ENCODE results near the gene NPLOC4. TPM values are rescaled to one million over a fixed set of nuclear protein-coding genes. Genes with fewer than 3 reads are reported as not detected.
A peak's percentile ranks its signal among the peaks of the same experiment; 100 is the strongest.
"Not testable (repeated sequence)": the region's sequence is repeated elsewhere in the genome, so short reads cannot be mapped to it uniquely, and the experiment has no call there.

Gene NPLOC4
- total RNA-seq, 3 donors from 2014 or later, result 78.4 to 89.5 (median 78.6) TPM

DNA sequence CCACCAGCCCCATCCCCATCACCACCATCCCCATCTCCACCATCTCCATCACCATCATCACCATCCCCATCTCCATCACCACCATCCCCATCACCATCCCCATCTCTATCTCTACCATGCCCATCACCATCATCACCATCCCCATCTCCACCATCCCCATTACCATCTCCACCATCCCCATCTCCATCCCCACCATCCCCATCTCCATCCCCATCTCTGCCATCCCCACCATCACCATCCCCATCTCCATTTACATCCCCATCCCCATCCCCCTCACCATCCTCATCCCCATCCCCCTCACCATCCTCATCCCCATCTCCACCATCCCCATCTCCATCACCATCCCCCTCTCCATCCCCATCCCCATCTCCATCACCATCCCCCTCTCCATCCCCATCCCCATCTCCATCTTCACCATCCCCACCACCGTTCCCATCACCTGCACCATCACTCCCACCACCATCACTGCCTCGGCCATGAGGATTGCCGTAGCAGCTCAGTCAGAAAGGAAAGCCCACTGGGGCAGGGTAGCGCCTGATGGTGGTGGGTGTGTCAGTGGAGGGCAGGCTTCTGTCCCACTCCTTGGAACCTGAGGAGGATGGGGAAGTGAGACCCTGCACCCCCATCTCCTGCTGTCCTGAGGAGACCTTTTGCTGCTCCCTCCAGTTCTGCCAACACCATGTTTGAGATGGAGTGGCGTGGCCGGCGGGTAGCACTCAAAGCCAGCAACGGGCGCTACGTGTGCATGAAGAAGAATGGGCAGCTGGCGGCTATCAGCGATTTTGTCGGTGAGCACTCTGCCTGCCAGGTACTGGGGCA is 101.2 kb downstream of the NPLOC4 start:
- Histone ChIP-seq H3K4me1 (ENCODE audit: low read depth) (peaks cover 13% of the 10 kb centered on the region), H3K4me3 (no peak overlapping the region), H3K36me3 (ENCODE audit: low read depth) (no peaks in the 10 kb centered on the region), H3K9me3 (no peaks in the 10 kb centered on the region)
- no peak for ATAC-seq
- TF ChIP-seq, protein P1, sequence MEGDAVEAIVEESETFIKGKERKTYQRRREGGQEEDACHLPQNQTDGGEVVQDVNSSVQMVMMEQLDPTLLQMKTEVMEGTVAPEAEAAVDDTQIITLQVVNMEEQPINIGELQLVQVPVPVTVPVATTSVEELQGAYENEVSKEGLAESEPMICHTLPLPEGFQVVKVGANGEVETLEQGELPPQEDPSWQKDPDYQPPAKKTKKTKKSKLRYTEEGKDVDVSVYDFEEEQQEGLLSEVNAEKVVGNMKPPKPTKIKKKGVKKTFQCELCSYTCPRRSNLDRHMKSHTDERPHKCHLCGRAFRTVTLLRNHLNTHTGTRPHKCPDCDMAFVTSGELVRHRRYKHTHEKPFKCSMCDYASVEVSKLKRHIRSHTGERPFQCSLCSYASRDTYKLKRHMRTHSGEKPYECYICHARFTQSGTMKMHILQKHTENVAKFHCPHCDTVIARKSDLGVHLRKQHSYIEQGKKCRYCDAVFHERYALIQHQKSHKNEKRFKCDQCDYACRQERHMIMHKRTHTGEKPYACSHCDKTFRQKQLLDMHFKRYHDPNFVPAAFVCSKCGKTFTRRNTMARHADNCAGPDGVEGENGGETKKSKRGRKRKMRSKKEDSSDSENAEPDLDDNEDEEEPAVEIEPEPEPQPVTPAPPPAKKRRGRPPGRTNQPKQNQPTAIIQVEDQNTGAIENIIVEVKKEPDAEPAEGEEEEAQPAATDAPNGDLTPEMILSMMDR (IDR thresholded peaks at IDR 0.05), result no peak
- intact Hi-C loops (cut with DNase I, micrococcal nuclease), result no loop called here
- DNase-seq, result no peak

DNA sequence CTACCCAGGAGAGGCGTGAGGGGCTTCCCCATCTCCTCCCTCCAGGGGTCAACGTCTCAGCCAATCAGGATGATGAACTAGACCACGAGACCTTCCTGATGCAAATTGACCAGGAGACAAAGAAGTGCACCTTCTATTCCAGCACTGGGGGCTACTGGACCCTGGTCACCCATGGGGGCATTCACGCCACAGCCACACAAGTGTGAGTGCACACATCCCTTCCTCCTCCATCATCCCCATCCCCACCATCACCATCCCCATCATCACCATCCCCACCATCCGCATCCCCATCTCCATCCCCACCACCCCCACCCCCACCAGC is 101.9 kb downstream of the NPLOC4 start:
- TF ChIP-seq, protein P1 (IDR thresholded peaks at IDR 0.05), result no peak
- ATAC-seq (no peak), DNase-seq (no peak)
- H3K4me1 ChIP-seq (ENCODE audit: low read depth), result peaks cover 13% of the 10 kb centered on the region
- intact Hi-C loops (cut with DNase I, micrococcal nuclease), result no loop called here
- H3K4me3 ChIP-seq, result no peak overlapping the region
- no peaks in the 10 kb centered on the region for H3K9me3 ChIP-seq
- no peaks in the 10 kb centered on the region for H3K36me3 ChIP-seq (ENCODE audit: low read depth)

DNA sequence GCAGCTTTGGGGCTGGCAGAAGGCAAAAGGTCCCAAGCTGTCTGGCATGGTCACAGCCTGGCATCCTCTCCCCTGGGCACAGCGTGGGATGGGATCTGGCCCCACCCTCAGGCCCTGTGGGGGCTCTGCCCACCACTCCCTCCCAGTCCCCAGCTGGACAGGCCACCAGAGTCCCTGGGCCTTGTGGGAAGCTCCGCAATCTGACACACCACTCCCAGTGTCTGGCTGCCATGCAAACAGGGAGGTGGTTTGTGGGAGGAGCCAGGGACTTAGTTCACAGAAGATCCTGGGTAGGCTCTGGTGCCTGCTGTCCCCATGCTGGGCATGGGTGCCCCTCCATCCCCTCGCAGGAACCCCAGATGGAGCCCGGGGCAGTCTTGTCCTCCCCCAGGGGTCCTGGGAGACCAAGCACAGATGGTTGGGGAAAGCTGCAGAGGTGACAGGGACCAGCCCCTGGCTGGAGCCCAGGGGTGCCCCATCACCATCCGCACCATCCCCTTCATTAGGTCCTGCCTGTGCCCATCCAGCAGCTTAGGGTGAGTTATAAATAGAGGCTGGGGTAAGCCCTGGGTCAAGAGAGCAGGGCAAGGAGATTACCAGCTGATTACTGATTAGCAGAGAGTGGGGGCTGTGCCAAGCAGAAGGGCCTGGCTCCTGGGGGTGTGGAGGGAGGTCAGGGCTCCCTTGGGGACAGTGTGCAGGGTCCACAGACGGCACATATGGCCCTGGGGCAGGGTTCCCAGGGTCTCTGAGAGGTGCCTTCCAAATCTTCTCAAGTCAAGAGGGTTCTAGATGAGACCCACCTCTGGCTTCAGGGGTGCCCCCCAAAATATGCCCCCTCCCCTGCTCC is 102.5 kb downstream of the NPLOC4 start:
- intact Hi-C loops (cut with DNase I, micrococcal nuclease), result no loop called here
- no peak overlapping the region for H3K4me3 ChIP-seq
- TF ChIP-seq, protein P1 (IDR thresholded peaks at IDR 0.05), result no peak
- DNase-seq, result peak in 1 of 3 donors; percentile 21
- no peaks in the 10 kb centered on the region for H3K36me3 ChIP-seq (ENCODE audit: low read depth)
- H3K4me1 ChIP-seq (ENCODE audit: low read depth), result peaks cover 13% of the 10 kb centered on the region
- no peak for ATAC-seq
- no peaks in the 10 kb centered on the region for H3K9me3 ChIP-seq

DNA sequence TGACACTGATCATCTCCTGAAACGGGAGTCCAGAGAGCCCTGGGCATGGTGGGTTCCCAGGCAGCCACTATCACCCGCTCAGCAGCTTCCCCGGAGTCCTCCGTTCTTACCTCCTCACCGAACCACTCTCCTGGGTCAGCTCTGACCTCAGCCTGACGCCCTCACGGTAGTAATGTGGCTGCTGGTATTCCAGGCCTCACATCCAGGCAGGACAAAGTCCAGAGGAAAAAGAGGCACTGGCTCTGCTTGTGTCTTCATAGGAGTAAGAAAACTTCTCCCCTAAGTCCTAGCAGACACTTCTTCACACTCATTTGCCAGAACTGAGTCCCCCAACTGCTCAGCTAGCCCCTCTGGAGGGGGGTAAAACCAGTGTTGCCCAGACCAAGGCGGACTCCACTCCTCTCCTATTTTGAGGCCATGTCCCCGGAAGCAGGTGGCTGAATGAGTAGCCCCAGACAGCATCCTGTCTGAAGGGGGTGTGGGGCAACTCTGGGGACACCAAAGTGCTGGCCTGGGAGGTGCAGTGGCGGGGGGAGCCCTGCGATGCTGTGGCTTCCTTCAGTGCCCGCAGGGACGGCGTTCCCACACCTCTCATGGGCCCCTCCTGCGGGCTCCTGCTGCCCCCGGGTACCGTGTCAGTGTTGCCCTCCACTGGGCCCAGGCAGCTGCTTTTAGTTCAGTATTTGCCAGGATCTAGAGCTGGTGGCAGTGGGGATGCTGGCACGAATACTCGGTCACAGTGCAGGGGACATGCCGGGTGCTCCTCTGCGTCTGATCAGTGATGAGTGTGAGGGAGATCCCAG is 103.4 kb downstream of the NPLOC4 start:
- H3K4me1 ChIP-seq (ENCODE audit: low read depth), result peaks cover 16% of the 10 kb centered on the region
- ATAC-seq (no peak), DNase-seq (no peak)
- H3K36me3 ChIP-seq (ENCODE audit: low read depth), result no peaks in the 10 kb centered on the region
- TF ChIP-seq, protein P1 (IDR thresholded peaks at IDR 0.05), result no peak
- no peak overlapping the region for H3K4me3 ChIP-seq
- intact Hi-C loops (cut with DNase I, micrococcal nuclease), result no loop called here
- H3K9me3 ChIP-seq, result no peaks in the 10 kb centered on the region

DNA sequence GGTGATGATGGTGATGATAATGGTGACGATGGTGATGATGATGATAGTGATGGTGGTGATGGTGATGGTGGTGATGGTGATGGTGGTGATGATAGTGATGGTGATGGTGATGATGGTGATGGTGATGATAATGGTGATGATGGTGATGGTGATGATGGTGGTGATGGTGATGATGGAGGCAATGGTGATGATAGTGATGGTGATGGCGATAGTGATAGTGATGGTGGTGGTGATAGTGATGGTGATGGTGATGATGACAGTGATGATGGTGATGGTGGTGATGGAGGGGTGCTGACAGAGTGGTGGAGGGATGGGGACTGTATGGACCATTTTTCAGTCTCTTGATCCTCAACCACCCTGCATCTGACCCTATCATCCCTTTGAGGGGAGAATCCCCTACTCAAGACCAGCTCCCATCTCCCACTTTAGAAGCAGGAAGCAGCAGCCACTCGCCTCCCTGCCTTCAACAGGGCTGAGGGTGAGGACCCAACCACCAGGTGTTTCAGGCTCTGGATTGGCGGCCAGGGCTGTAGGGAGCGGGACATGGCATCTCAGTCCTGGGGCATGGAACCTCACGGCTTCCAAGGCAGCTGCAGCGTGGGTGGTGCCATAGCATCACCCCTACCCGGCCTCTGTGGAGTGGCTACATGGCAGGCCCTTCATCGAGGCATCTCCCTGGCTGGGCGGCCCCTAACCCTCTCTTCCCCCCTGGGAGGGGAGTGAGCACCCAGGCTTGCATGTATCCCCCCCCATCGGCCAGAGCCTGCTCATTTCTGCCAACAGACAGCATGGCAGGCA is 104.2 kb downstream of the NPLOC4 start:
- no peak for DNase-seq
- no peak overlapping the region for H3K4me3 ChIP-seq
- TF ChIP-seq, protein P1 (IDR thresholded peaks at IDR 0.05), result no peak
- H3K4me1 ChIP-seq (ENCODE audit: low read depth), result peaks cover 23% of the 10 kb centered on the region
- intact Hi-C loops (cut with DNase I, micrococcal nuclease), result no loop called here
- no peaks in the 10 kb centered on the region for H3K9me3 ChIP-seq
- H3K36me3 ChIP-seq (ENCODE audit: low read depth), result no peaks in the 10 kb centered on the region
- ATAC-seq, result no peak

DNA sequence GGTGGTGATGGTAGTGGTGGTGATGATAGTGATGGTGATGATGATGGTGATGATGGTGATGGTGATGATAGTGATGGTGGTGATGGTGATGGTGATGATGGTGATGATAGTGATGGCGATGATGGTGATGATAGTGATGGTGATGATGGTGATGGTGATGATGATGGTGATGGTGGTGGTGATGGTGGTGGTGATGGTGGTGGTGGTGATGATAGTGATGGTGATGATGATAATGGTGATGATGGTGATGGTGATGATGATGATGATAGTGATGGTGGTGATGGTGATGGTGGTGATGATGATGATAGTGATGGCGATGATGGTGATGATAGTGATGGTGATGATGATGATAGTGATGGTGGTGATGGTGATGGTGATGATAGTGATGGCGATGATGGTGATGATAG is 104.9 kb downstream of the NPLOC4 start:
- ATAC-seq; H3K4me3 ChIP-seq; H3K36me3 ChIP-seq (ENCODE audit: low read depth); H3K9me3 ChIP-seq; intact Hi-C loops (cut with DNase I, micrococcal nuclease); DNase-seq: not testable (repeated sequence)
- peaks cover 18% of the 10 kb centered on the region for H3K4me1 ChIP-seq (ENCODE audit: low read depth)

DNA sequence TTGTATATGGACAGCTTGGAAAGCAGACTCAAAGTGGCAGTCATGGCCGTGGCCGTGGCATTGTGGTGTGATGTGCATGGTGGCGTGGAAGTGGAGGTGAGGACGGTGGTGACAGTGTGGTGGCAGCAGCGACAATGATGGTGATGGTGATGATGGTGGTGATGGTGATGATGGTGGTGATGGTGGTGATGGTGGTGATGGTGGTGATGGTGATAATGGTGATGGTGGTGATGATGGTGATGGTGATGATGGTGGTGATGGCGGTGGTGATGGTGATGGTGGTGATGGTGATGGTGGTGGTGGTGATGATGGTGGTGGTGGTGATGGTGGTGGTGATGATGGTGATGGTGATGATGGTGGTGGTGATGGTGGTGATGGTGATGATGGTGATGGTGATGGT is 105.9 kb downstream of the NPLOC4 start:
- H3K9me3 ChIP-seq; H3K4me3 ChIP-seq; intact Hi-C loops (cut with DNase I, micrococcal nuclease); ATAC-seq; H3K36me3 ChIP-seq (ENCODE audit: low read depth); DNase-seq: not testable (repeated sequence)
- peaks cover 14% of the 10 kb centered on the region for H3K4me1 ChIP-seq (ENCODE audit: low read depth)

Data from mucosa of descending colon (tissue), 3 donors.